HG03159 (cell line): ENCODE data around the gene PPP1R16B.
"Not testable (repeated sequence)": the region's sequence is repeated elsewhere in the genome, so short reads cannot be mapped to it uniquely, and the experiment has no call there.

Source experiments
- ATAC-seq: cut with Tn5 transposase; IDR thresholded peaks from one replicate; pipeline ENCODE4 v1.9.1; 2021; ENCODE audit warnings: mild to moderate bottlenecking, moderate library complexity; ENCODE audit not compliant: unreplicated experiment

PPP1R16B gene

GRCh38 chr20:38791291-38791690, 14.2 kb upstream of the PPP1R16B start:
- ATAC-seq = no peak

- ATAC-seq = no peak
Measured at GRCh38 chr20:38791940-38792339, 13.6 kb upstream of the PPP1R16B start.

- ATAC-seq = not testable (repeated sequence)
Measured at GRCh38 chr20:38794057-38794456, 11.4 kb upstream of the PPP1R16B start.

- ATAC-seq = no peak
Measured at GRCh38 chr20:38798266-38798665, 7.2 kb upstream of the PPP1R16B start.

- ATAC-seq = no peak
Measured at GRCh38 chr20:38799203-38799602, 6.3 kb upstream of the PPP1R16B start.

GRCh38 chr20:38800882-38801281, 4.6 kb upstream of the PPP1R16B start:
- ATAC-seq = no peak

- ATAC-seq = no peak
Measured at GRCh38 chr20:38804221-38804620, 1.3 kb upstream of the PPP1R16B start.

GRCh38 chr20:38804682-38805501, 605 bp upstream of the PPP1R16B start:
- no peak for ATAC-seq

- no peak for ATAC-seq
Measured at GRCh38 chr20:38805958-38806854, 709 bp downstream of the PPP1R16B start.

GRCh38 chr20:38806855-38807655, 1.6 kb downstream of the PPP1R16B start:
- ATAC-seq = no peak

GRCh38 chr20:38809942-38810341, 4.4 kb downstream of the PPP1R16B start:
- ATAC-seq = no peak

GRCh38 chr20:38810926-38811630, 5.6 kb downstream of the PPP1R16B start:
- no peak for ATAC-seq

- ATAC-seq = no peak
Measured at GRCh38 chr20:38811769-38812168, 6.3 kb downstream of the PPP1R16B start.

- no peak for ATAC-seq
Measured at GRCh38 chr20:38812182-38812581, 6.7 kb downstream of the PPP1R16B start.

- ATAC-seq = no peak
Measured at GRCh38 chr20:38812709-38813573, 7.4 kb downstream of the PPP1R16B start.

GRCh38 chr20:38813574-38813962, 8.1 kb downstream of the PPP1R16B start:
- ATAC-seq = not testable (repeated sequence)

- no peak for ATAC-seq
Measured at GRCh38 chr20:38815446-38815845, 9.9 kb downstream of the PPP1R16B start.

- ATAC-seq = no peak
Measured at GRCh38 chr20:38818113-38819065, 12.9 kb downstream of the PPP1R16B start.
